VCaP (cell line): ENCODE results near the gene PDE9A.

ENCODE experiments used
- H3K27ac ChIP-seq: fragments of 450-650 bp; 2 replicates; pipeline ENCODE4 v1.5.1; 2017
- CTCF ChIP-seq: fragments of 450-650 bp; conservative IDR thresholded peaks from 2 replicates; pipeline ENCODE4 v1.5.1; 2017; ENCODE audit warnings: mild to moderate bottlenecking, moderate library complexity

Gene PDE9A

GRCh38 chr21:42653231-42654061 lies at the start of gene PDE9A:
PDE9A (plus strand) TSS chr21:42653621; CDS start chr21:42653815, 194 bp downstream.
- peak within 1 kb of the TSS; percentile 100 for H3K27ac ChIP-seq
- no peak for TF ChIP-seq CTCF

DNA sequence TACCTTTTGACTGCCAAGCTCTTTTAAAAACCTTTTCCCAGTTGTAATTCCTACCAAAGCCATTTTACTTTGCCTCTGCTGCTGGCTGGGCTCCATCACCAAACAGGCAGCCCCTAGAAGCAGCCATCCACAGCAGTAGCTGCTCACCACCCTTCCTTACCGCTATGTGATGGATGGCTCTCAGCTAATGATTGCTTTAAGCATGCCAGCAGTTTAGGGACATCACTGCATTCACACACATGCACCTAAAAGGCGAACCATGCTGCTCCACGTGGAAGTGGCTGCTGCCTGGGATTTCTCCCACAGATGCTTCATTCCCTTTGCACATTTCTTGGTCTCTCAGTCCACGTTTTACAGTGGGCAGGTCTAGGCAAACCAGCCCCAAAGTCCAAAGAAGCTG lies 46.3 kb upstream of the PDE9A start:
- TF ChIP-seq CTCF = no peak

DNA sequence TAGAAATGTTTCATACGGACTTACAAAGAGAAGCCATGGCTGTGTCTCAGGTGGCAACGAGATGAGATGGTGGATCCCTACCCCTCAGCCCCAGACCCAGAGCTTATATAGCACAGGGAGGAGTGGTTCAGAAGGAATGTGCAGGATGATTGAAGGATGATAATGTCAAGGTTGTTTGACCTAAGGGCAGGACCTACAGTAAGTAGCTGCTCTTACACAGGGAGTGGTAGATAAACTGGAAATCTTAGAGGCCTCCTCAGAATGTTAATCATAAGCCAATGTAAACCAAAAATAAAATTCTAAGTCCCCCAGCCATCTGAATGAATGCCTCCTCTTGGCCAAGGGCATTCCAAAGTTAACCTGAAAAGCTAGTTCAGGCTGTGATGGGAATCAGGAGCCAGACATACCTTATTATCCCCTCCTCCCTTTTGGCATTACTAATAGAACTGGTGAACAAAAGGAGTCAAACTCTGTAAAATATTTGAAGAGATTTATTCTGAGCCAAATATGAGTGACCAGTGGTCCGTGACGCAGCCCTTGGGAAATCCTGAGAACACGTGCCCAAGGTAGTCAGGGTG lies 45.8 kb upstream of the PDE9A start:
- no peak for TF ChIP-seq CTCF
- no peak overlapping the region for H3K27ac ChIP-seq

More for the DNA sequence above, 46.3 kb upstream of the PDE9A start:
- H3K27ac ChIP-seq = no peak overlapping the region

- TF ChIP-seq CTCF = no peak
- no peak overlapping the region for H3K27ac ChIP-seq
These were observed 45.0 kb upstream of the PDE9A start for GRCh38 chr21:42608446-42608845.

GRCh38 chr21:42609811-42610210 lies 43.6 kb upstream of the PDE9A start:
- no peak for TF ChIP-seq CTCF
- H3K27ac ChIP-seq = no peak overlapping the region

- TF ChIP-seq CTCF = no peak
- H3K27ac ChIP-seq = no peak overlapping the region
These were observed 41.6 kb upstream of the PDE9A start for GRCh38 chr21:42611852-42612251.

DNA sequence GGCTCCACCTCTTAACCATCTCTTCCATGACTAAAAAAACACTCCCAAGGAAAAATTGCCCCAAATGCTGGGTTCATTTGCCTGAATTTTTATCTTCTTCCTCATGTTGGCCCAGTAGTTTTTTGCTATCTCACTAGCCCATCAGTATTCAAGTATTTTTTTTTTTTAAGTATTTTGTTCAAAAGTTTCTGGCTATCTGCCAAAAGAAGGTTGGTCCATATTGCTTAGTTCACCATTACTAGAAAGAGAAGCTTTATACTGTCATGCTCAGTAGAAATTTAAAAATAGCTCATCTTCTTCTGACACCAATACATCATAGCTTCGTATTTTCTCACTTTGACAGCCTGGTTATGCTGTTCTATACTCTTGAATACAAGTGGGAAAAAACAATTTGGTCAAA lies 41.0 kb upstream of the PDE9A start:
- no peak for TF ChIP-seq CTCF
- no peak overlapping the region for H3K27ac ChIP-seq
